ENCODE measurements around the gene TMC5. TPM values are rescaled to one million over a fixed set of nuclear protein-coding genes. Genes with fewer than 3 reads are reported as not detected.

TMC5 gene
- total and polyA plus RNA-seq, 2 of the 4 experiments (the other 2 are of a cell fraction), result not detected

DNA sequence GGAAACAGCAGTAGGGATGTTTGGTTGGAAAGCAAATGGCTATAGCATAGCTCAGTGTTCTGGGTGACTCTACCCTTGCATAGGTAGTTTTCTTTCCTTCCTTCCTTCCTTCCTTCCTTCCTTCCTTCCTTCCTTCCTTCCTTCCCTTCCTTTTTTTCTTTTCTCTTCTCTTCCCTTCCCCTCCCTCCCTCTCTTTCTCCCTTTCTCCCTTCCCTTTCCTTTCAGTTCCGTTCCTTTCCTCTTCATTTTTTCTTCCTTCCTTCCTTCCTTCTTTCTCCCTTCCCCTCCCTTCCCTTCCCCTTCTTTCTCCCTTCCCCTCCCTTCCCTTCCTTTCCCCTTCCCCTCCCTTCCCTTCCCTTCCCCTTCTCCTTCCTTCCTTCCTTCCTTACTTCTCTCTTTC lies 72.9 kb downstream of the TMC5 start:
- H2BK120ac ChIP-seq (ENCODE audit: low read depth, low read length), result no peak overlapping the region
- H3K18ac ChIP-seq (ENCODE audit: low read depth, low read length), result no peak overlapping the region
- H2BK5ac ChIP-seq (ENCODE audit: low read depth, low read length, poor library complexity, severe bottlenecking), result no peak overlapping the region
- DNase-seq (no peak), ATAC-seq (ENCODE audit: low read depth) (no peak)
- H3K56ac ChIP-seq (ENCODE audit: extremely low read depth, insufficient read depth, low read length), result no peak overlapping the region
- no peak overlapping the region for H3K14ac ChIP-seq (replicated peaks; ENCODE audit: low read depth, low read length)
- H2BK20ac ChIP-seq (ENCODE audit: low read depth, low read length), result no peak overlapping the region
- H3K4me3 ChIP-seq (ENCODE audit: insufficient read depth, low read depth, low read length), result no peak overlapping the region
- H3K9me1 ChIP-seq (ENCODE audit: insufficient read depth, low read length), result no peaks in the 10 kb centered on the region
- no peak overlapping the region for H3K4me2 ChIP-seq (ENCODE audit: low read depth, low read length)
- in situ Hi-C loops (cut with MboI; ENCODE audit: low sequenced_read_pairs), result no loop called here
- no peaks in the 10 kb centered on the region for H3K79me1 ChIP-seq (ENCODE audit: low read depth in 1 of 2, low read length in 2 of 2)
- H3K4ac ChIP-seq (ENCODE audit: low read depth, low read length), result no peak overlapping the region
- H2AK5ac ChIP-seq (ENCODE audit: low read depth, low read length), result no peak overlapping the region
- 50% methylated on average over 1 of the region's 1 CpG; no CpG with 5 or more reads in 1 of the 2 experiments for WGBS, 2 experiments (ENCODE audit: extremely low coverage in 2 of 2, insufficient read length in 1 of 2)
- H3K23ac ChIP-seq (ENCODE audit: low read depth, low read length), result no peak overlapping the region
- no peaks in the 10 kb centered on the region for H3K4me1 ChIP-seq (ENCODE audit: control insufficient read depth, insufficient read depth, low read length)
- H4K8ac ChIP-seq (ENCODE audit: low read depth in 2 of 2, low read length in 2 of 2), result no peak overlapping the region
- H3K9ac ChIP-seq (ENCODE audit: low read depth, low read length), result no peak overlapping the region
- no peak overlapping the region for H4K5ac ChIP-seq (ENCODE audit: low read depth, low read length)
- intact Hi-C loops (cut with micrococcal nuclease), result no loop called here
- TF ChIP-seq BHLHE40 (IDR thresholded peaks at IDR 0.05; ENCODE audit: low read depth, low read length) (no peak), CEBPB (IDR thresholded peaks at IDR 0.05; ENCODE audit: low read depth, low read length) (no peak), NFE2L2 (IDR thresholded peaks at IDR 0.05; ENCODE audit: low read depth, low read length) (no peak), ELK1 (IDR thresholded peaks at IDR 0.05; ENCODE audit: borderline replicate concordance, low read depth, low read length) (no peak), POLR2A (IDR thresholded peaks at IDR 0.05; ENCODE audit: low read depth, low read length) (no peak), MXI1 (IDR thresholded peaks at IDR 0.05; ENCODE audit: borderline replicate concordance, low read depth, low read length) (no peak), CTCF (conservative IDR thresholded peaks at IDR 0.05; ENCODE audit: low read depth, low read length) (no peak), MAZ (IDR thresholded peaks at IDR 0.05; ENCODE audit: borderline replicate concordance, low read depth, low read length) (no peak), FOS (IDR thresholded peaks at IDR 0.05; ENCODE audit: low read depth, low read length) (no peak), CHD1 (IDR thresholded peaks at IDR 0.05; ENCODE audit: low read depth, low read length) (no peak), SMC3 (IDR thresholded peaks at IDR 0.05; ENCODE audit: low read depth, low read length) (no peak), RFX5 (IDR thresholded peaks at IDR 0.05; ENCODE audit: low read depth, low read length) (no peak)
- TF ChIP-seq, protein P1, sequence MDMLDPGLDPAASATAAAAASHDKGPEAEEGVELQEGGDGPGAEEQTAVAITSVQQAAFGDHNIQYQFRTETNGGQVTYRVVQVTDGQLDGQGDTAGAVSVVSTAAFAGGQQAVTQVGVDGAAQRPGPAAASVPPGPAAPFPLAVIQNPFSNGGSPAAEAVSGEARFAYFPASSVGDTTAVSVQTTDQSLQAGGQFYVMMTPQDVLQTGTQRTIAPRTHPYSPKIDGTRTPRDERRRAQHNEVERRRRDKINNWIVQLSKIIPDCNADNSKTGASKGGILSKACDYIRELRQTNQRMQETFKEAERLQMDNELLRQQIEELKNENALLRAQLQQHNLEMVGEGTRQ (IDR thresholded peaks at IDR 0.05; ENCODE audit: low read depth, low read length), result no peak
- H2AK9ac ChIP-seq (replicated peaks; ENCODE audit: low read depth, low read length, poor library complexity), result no peak overlapping the region
- H2BK15ac ChIP-seq (ENCODE audit: low read depth, low read length), result no peak overlapping the region
- dilution Hi-C loops (cut with HindIII; ENCODE audit: low sequenced_read_pairs, unreplicated experiment), result no loop called here
- CTCF ChIA-PET, result no interaction called here
- no TSS peak for BruUV-seq (replicated peaks)
- H2AFZ ChIP-seq (replicated peaks; ENCODE audit: low read length, poor library complexity), result no peak overlapping the region
- H3K27me3 ChIP-seq (ENCODE audit: control insufficient read depth, insufficient read depth, low read length), result peaks cover 2% of the 10 kb centered on the region
- H4K91ac ChIP-seq (ENCODE audit: insufficient read depth, low read depth, low read length), result no peak overlapping the region
- H3K9me3 ChIP-seq (ENCODE audit: control insufficient read depth, insufficient read depth, low read length), result no peaks in the 10 kb centered on the region
- no peak overlapping the region for H3K27ac ChIP-seq (ENCODE audit: insufficient read depth, low read length)
- no peaks in the 10 kb centered on the region for H3K36me3 ChIP-seq (ENCODE audit: control insufficient read depth, insufficient read depth, low read length)
- H4K20me1 ChIP-seq (ENCODE audit: insufficient read depth, low read length), result no peaks in the 10 kb centered on the region
- POLR2A ChIA-PET (ENCODE audit: unreplicated experiment), result no interaction called here

Measured in IMR-90 (cell line).